ENCODE data around the gene BAX. TPM values are rescaled to one million over a fixed set of nuclear protein-coding genes. Genes with fewer than 3 reads are reported as not detected.

The BAX gene
- total and polyA plus RNA-seq, 9 of the 15 experiments (the other 6 are each of a cell fraction or from before 2014, with no cell fraction given) = 3.2 to 95.4 (median 44.5) TPM

DNA sequence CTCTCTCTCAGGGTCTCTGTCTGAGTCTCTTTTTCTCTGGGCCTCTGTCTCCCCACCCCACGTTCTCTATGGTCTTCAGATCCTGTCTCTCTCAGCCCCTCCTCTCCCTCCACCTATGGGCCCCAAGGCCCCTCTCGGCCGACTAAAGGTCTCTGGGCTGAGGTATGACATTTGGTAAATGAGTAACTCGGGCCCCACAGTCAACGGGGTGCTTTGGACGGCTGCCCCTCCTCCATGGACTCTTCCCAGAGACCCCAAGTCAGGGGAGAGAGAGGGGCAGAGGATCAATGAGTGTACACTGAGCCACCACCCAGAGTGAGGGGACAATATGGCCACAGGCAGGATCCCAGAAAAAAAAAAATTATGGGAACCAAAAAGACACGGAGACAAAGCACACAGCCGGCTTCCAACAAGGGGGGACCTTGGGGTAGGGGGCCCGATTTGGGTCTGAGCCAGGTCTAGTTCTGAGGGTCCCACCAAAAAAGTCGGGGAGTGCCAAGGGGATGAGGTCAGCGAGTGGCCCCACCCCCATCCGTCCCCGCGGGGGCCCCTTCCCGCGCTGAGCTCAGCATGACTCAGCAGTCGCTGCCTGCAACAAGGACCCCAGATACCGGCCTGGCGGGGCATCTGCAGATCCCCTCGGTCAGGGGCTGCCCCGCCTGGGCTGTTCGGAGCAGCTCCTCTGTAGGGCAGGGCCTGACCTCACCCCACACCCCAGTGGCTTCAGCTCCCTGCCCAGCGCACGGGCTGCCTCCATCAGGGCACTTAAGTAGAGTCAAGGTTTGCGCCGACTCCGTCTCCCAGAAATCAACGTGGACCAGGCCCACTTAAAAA is 8.9 kb downstream of the BAX start (continued):
- TF ChIP-seq, protein P1, sequence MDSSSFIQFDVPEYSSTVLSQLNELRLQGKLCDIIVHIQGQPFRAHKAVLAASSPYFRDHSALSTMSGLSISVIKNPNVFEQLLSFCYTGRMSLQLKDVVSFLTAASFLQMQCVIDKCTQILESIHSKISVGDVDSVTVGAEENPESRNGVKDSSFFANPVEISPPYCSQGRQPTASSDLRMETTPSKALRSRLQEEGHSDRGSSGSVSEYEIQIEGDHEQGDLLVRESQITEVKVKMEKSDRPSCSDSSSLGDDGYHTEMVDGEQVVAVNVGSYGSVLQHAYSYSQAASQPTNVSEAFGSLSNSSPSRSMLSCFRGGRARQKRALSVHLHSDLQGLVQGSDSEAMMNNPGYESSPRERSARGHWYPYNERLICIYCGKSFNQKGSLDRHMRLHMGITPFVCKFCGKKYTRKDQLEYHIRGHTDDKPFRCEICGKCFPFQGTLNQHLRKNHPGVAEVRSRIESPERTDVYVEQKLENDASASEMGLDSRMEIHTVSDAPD (CRISPR knock-in tag; IDR thresholded peaks at IDR 0.05) = no peak
- peak; percentile 42 for TF ChIP-seq HNRNPLL (IDR thresholded peaks at IDR 0.05; ENCODE audit: low read depth, low read length, poor library complexity, severe bottlenecking)
- no peak; the same call in 1 of the 2 replicates for TF ChIP-seq ETV5 (CRISPR knock-in tag; IDR thresholded peaks at IDR 0.05; ENCODE audit: low read depth)
- no peak; the same call in 1 of the 2 replicates for TF ChIP-seq KLF1 (tag; IDR thresholded peaks at IDR 0.05)
- TF ChIP-seq, protein P2, sequence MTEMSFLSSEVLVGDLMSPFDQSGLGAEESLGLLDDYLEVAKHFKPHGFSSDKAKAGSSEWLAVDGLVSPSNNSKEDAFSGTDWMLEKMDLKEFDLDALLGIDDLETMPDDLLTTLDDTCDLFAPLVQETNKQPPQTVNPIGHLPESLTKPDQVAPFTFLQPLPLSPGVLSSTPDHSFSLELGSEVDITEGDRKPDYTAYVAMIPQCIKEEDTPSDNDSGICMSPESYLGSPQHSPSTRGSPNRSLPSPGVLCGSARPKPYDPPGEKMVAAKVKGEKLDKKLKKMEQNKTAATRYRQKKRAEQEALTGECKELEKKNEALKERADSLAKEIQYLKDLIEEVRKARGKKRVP (CRISPR knock-in tag; IDR thresholded peaks at IDR 0.05) = peak; percentile 18; the same call in 1 of the 2 replicates
- no peak for TF ChIP-seq BCL6 (CRISPR knock-in tag; IDR thresholded peaks at IDR 0.05)
- peak; percentile 88 for TF ChIP-seq ZBTB17 (CRISPR knock-in tag; IDR thresholded peaks at IDR 0.05)
- TF ChIP-seq GATAD2B (IDR thresholded peaks at IDR 0.05; ENCODE audit: borderline replicate concordance) = peak; percentile 93
- TF ChIP-seq ELF4 (CRISPR knock-in tag; IDR thresholded peaks at IDR 0.05) = no peak; the same call in 1 of the 2 replicates
- TF ChIP-seq KAT7 (CRISPR knock-in tag; IDR thresholded peaks at IDR 0.05; ENCODE audit: borderline replicate concordance) = 0 out of 2 replicates have a peak, but pooled peaks have one; percentile 2
- TF ChIP-seq ZNF184 (CRISPR knock-in tag; IDR thresholded peaks at IDR 0.05) = no peak
- TF ChIP-seq, protein P3, sequence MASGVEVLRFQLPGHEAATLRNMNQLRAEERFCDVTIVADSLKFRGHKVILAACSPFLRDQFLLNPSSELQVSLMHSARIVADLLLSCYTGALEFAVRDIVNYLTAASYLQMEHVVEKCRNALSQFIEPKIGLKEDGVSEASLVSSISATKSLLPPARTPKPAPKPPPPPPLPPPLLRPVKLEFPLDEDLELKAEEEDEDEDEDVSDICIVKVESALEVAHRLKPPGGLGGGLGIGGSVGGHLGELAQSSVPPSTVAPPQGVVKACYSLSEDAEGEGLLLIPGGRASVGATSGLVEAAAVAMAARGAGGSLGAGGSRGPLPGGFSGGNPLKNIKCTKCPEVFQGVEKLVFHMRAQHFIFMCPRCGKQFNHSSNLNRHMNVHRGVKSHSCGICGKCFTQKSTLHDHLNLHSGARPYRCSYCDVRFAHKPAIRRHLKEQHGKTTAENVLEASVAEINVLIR (CRISPR knock-in tag; IDR thresholded peaks at IDR 0.05) = peak; percentile 66
- TF ChIP-seq, protein P4, sequence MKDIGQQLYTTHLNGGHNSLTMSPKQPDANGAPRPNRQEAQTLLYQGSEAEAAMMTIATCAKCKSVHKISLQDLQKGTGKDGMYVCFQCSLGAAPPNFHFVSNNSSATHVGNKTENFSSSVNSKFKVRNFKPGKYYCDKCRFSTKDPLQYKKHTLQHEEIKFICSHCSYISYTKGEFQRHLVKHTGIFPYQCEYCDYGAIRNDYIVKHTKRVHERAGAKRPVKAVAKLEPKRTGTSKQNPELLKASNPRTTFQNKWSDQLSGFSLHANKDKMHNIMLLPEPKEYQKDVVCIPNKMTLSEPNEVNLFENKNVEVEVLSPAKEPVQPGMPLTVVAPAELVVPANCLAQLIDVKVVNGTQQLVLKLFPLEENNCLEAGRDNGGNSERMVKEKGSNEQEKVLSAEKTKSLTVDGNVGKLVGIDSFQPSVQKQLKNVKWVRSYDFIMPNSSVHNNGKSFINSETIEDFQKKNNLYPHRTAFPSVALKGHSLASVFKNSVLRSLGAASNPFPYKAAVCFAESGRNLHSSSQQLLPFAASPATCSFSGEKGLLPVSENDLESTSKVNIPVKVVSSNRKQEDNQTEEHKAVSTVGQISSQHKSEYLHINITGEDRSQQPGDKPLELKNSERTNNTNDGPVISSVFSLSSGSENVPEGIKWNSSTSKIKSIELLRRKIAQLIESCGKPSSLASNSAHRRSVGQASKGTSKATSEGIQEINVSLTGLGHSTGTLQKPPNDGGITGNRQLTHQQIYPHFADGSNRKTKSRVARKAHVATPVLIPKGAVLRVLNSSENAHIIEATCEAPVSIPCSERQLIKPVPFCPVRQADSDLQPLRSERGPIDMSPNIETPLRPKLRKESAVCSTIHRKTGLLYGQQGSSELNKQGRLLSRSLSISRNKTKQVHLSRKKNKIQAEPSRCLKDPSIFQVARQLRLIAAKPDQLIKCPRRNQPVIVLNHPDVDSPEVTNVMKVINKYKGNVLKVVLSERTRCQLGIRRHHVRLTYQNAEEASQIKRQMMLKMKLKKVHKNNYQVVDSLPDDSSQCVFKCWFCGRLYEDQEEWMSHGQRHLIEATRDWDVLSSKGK (CRISPR knock-in tag; IDR thresholded peaks at IDR 0.05) = no peak
- TF ChIP-seq, protein P5, sequence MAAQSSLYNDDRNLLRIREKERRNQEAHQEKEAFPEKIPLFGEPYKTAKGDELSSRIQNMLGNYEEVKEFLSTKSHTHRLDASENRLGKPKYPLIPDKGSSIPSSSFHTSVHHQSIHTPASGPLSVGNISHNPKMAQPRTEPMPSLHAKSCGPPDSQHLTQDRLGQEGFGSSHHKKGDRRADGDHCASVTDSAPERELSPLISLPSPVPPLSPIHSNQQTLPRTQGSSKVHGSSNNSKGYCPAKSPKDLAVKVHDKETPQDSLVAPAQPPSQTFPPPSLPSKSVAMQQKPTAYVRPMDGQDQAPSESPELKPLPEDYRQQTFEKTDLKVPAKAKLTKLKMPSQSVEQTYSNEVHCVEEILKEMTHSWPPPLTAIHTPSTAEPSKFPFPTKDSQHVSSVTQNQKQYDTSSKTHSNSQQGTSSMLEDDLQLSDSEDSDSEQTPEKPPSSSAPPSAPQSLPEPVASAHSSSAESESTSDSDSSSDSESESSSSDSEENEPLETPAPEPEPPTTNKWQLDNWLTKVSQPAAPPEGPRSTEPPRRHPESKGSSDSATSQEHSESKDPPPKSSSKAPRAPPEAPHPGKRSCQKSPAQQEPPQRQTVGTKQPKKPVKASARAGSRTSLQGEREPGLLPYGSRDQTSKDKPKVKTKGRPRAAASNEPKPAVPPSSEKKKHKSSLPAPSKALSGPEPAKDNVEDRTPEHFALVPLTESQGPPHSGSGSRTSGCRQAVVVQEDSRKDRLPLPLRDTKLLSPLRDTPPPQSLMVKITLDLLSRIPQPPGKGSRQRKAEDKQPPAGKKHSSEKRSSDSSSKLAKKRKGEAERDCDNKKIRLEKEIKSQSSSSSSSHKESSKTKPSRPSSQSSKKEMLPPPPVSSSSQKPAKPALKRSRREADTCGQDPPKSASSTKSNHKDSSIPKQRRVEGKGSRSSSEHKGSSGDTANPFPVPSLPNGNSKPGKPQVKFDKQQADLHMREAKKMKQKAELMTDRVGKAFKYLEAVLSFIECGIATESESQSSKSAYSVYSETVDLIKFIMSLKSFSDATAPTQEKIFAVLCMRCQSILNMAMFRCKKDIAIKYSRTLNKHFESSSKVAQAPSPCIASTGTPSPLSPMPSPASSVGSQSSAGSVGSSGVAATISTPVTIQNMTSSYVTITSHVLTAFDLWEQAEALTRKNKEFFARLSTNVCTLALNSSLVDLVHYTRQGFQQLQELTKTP (IDR thresholded peaks at IDR 0.05; ENCODE audit: low read depth in 1 of 2, partially characterized antibody in 2 of 2) = peak; percentile 71 to 74
